Astrocyte (in vitro differentiated cells and primary cell): Measurements from ENCODE around the gene UBQLN4.

Experiments used
- CTCF ChIP-seq: IDR thresholded peaks from 2 replicates; pipeline ENCODE4 v1.5.1; 2011; ENCODE audit warnings: low read depth, mild to moderate bottlenecking, inconsistent platforms, low read length, moderate library complexity; ENCODE audit not compliant: insufficient read depth
- EZH2 ChIP-seq: IDR thresholded peaks from 2 replicates; pipeline ENCODE4 v1.6.1; 2012; ENCODE audit warnings: mild to moderate bottlenecking, low read length, inconsistent platforms; ENCODE audit not compliant: insufficient read depth

- TF ChIP-seq CTCF (no peak), EZH2 (no peak)
These were observed 20.1 kb upstream of the UBQLN4 start for GRCh38 chr1:156073740-156074139.
